ENCODE results near the gene MANSC1.

DNA sequence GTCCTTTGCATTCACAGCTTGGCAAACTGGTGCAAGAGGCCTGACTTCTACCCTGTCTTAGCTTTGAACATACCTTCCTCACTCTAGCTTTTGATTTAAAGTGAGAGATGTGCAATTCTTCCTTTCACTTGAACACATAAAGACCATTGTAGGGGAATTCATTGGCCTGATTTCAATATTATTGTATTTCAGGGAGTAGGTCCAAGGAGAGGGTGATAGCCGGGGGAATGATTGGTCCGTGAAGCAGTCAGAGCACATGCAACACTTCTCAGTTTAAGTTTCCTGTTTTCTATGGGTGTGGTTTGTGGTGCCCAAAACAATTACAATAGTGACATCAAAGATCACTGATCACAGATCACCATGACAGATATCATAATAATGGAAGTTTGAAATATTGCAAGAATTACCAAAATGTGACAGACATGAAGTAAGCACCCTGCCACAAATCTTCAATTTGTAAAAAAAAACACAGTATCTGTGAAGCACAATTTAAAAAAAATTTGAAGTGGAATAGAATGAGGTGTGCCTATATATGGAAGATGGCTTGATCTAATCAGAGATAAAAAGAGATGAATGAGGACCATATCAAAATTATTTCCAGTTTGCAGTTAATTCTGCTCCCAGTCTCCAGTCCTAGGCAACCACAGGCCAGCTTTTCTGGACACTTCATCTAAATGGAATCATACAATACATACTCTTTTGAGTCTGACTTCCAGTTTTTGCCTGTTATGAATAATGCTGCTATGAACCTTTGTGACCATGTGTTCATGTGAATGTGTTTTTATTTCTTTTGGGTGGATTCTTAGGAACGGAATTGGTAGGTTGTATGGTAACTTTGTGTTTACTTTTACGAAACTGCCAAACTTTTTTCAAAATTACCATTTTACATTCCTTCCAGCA lies 30.0 kb upstream of the MANSC1 start:
- TF ChIP-seq, protein P1, sequence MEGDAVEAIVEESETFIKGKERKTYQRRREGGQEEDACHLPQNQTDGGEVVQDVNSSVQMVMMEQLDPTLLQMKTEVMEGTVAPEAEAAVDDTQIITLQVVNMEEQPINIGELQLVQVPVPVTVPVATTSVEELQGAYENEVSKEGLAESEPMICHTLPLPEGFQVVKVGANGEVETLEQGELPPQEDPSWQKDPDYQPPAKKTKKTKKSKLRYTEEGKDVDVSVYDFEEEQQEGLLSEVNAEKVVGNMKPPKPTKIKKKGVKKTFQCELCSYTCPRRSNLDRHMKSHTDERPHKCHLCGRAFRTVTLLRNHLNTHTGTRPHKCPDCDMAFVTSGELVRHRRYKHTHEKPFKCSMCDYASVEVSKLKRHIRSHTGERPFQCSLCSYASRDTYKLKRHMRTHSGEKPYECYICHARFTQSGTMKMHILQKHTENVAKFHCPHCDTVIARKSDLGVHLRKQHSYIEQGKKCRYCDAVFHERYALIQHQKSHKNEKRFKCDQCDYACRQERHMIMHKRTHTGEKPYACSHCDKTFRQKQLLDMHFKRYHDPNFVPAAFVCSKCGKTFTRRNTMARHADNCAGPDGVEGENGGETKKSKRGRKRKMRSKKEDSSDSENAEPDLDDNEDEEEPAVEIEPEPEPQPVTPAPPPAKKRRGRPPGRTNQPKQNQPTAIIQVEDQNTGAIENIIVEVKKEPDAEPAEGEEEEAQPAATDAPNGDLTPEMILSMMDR (IDR thresholded peaks at IDR 0.05; ENCODE audit: low read depth, low read length), result no peak
- no peak for TF ChIP-seq EZH2phosphoT487 (IDR thresholded peaks at IDR 0.05; ENCODE audit: low read depth)

Measured in OCI-LY3 (cell line).